GM12878 (cell line): ENCODE results near the gene GPR4. TPM values are rescaled to one million over a fixed set of nuclear protein-coding genes. Genes with fewer than 3 reads are reported as not detected.

Source experiments
- ATAC-seq: fragments of 200-7000 bp; cut with Tn5 transposase; 3 replicates; pipeline ENCODE4 v1.9.1; 2020; ENCODE audit warnings: mild to moderate bottlenecking, moderate library complexity
- BruUV-seq: library from RNA; stranded (reverse); fragments of 400-500 nt; replicated peaks from 2 replicates; lab custom pipeline; 2021; lab: Mats Ljungman, UMichigan
- CTCF ChIA-PET: fragments of 300-600 bp; sonication (Branson Sonifier 250); formaldehyde crosslinking; extraction: SDS; loops from one replicate; lab custom pipeline; 2021; ENCODE audit warnings: inconsistent platforms; lab: Yijun Ruan, JAX
- POLR2A ChIA-PET: fragments of 350-600 bp; formaldehyde crosslinking; extraction: SDS; loops from one replicate; lab custom pipeline; 2021; ENCODE audit warnings: inconsistent platforms; lab: Charles Lee
- RAD21 ChIA-PET: fragments of 300-600 bp; sonication (Branson Sonifier 250); formaldehyde crosslinking; loops from one replicate; lab custom pipeline; 2023; ENCODE audit warnings: antibody characterized with exemption; ENCODE audit not compliant: unreplicated experiment; lab: Charles Lee
- SMC1A ChIA-PET: fragments of 300-600 bp; sonication (Branson Sonifier 250); formaldehyde crosslinking; loops from one replicate; lab custom pipeline; 2023; ENCODE audit not compliant: unreplicated experiment, uncharacterized antibody; lab: Charles Lee
- DNase-seq: peaks from one replicate; pipeline ENCODE4 v3.0.0-alpha.2; 2011; ENCODE audit warnings: low read depth, low spot score
- FAIRE-seq: peaks from 3 replicates; lab custom pipeline; 2011; peaks lifted over from hg19 to GRCh38; lab: Jason Lieb, UNC
- H2AFZ ChIP-seq: 2 replicates; pipeline ENCODE4 v1.6.0; 2011; ENCODE audit warnings: low read depth, low read length, control low read depth; ENCODE audit not compliant: control insufficient read depth
- H3K27ac ChIP-seq: 2 replicates; pipeline ENCODE4 v1.5.1; 2011; ENCODE audit warnings: control low read depth; ENCODE audit not compliant: control insufficient read depth, insufficient read depth
- H3K27me3 ChIP-seq, 2 experiments: replicated peaks in 1 of 2; 2 replicates each; pipeline versions ENCODE4 v1.6.0 to v1.6.1; 2011; ENCODE audit warnings: low read length in 1 of 2; ENCODE audit not compliant: control insufficient read depth in 2 of 2, insufficient read depth in 2 of 2
- H3K36me3 ChIP-seq, 2 experiments: 2 replicates each; pipeline ENCODE4 v1.5.1; 2011; ENCODE audit warnings: low read length in 1 of 2; ENCODE audit not compliant: control insufficient read depth in 2 of 2, insufficient read depth in 2 of 2
- H3K4me1 ChIP-seq: 2 replicates; pipeline ENCODE4 v1.6.1; 2011; ENCODE audit warnings: mild to moderate bottlenecking, low read length, moderate library complexity, mixed read lengths; ENCODE audit not compliant: control insufficient read depth, insufficient read depth
- H3K4me2 ChIP-seq: 2 replicates; pipeline ENCODE4 v1.6.0; 2011; ENCODE audit warnings: control low read depth; ENCODE audit not compliant: control insufficient read depth, insufficient read depth
- H3K4me3 ChIP-seq: fragments of 200-600 bp; sonication (generic); 2 replicates; pipeline ENCODE4 v1.5.1; 2016
- H3K79me2 ChIP-seq: 2 replicates; pipeline ENCODE4 v1.6.0; 2011; ENCODE audit warnings: low read length; ENCODE audit not compliant: control insufficient read depth, insufficient read depth
- H3K9ac ChIP-seq: 2 replicates; pipeline ENCODE4 v1.8.0; 2011; ENCODE audit warnings: low read length, control low read depth, mixed read lengths; ENCODE audit not compliant: control insufficient read depth, insufficient read depth
- H3K9me3 ChIP-seq: replicated peaks from 3 replicates; pipeline ENCODE4 v1.5.1; 2011; ENCODE audit warnings: mild to moderate bottlenecking, low read length; ENCODE audit not compliant: control insufficient read depth, insufficient read depth
- H4K20me1 ChIP-seq: 2 replicates; pipeline ENCODE4 v1.6.0; 2011; ENCODE audit not compliant: control insufficient read depth, insufficient read depth
- BCL11A ChIP-seq: IDR thresholded peaks from 2 replicates; pipeline ENCODE4 v1.6.1; 2011; ENCODE audit warnings: low read depth, low read length
- BCL3 ChIP-seq: IDR thresholded peaks from 2 replicates; pipeline ENCODE4 v1.6.1; 2011; ENCODE audit warnings: borderline replicate concordance, low read depth, mild to moderate bottlenecking, moderate library complexity, low read length; ENCODE audit not compliant: insufficient read depth, poor library complexity, severe bottlenecking
- E4F1 ChIP-seq: fragments of 450-650 bp; IDR thresholded peaks from 2 replicates; pipeline ENCODE4 v1.6.1; 2018; ENCODE audit warnings: borderline replicate concordance, mild to moderate bottlenecking; ENCODE audit not compliant: partially characterized antibody
- EZH2 ChIP-seq: IDR thresholded peaks from 2 replicates; pipeline ENCODE4 v1.6.1; 2012; ENCODE audit warnings: low read depth, mild to moderate bottlenecking, control low read depth, inconsistent platforms, low read length, borderline replicate concordance; ENCODE audit not compliant: control insufficient read depth
- MEF2A ChIP-seq: IDR thresholded peaks from 2 replicates; pipeline ENCODE4 v1.6.1; 2011; ENCODE audit warnings: low read depth, mild to moderate bottlenecking, low read length, moderate library complexity; ENCODE audit not compliant: insufficient read depth
- SIX5 ChIP-seq: IDR thresholded peaks from 2 replicates; pipeline ENCODE4 v1.6.1; 2011; ENCODE audit warnings: mild to moderate bottlenecking, low read depth, low read length, moderate library complexity; ENCODE audit not compliant: severe bottlenecking
- SMAD1 ChIP-seq: fragments of 450-650 bp; IDR thresholded peaks from 2 replicates; pipeline ENCODE4 v1.6.1; 2018; ENCODE audit warnings: mild to moderate bottlenecking, low read depth; ENCODE audit not compliant: partially characterized antibody
- SREBF1 ChIP-seq: IDR thresholded peaks from 2 replicates; pipeline ENCODE4 v1.6.1; 2012; ENCODE audit warnings: mild to moderate bottlenecking, low read length
- USF1 ChIP-seq: IDR thresholded peaks from 2 replicates; pipeline ENCODE4 v1.6.1; 2011; ENCODE audit warnings: borderline replicate concordance, low read depth, mild to moderate bottlenecking, moderate library complexity, mixed read lengths, low read length; ENCODE audit not compliant: insufficient read depth; ENCODE audit errors: extremely low read length
- ZNF592 ChIP-seq: fragments of 450-650 bp; IDR thresholded peaks from 2 replicates; pipeline ENCODE4 v1.6.1; 2017; ENCODE audit warnings: mild to moderate bottlenecking, moderate library complexity
- WGBS: methylation state at CpG from one replicate; pipeline ENCODE4 v1.1.6; 2016; ENCODE audit warnings: low lambda C conversion rate; ENCODE audit not compliant: insufficient replicate concordance, insufficient coverage; ENCODE audit errors: missing lambda C conversion rate; 5-methylcytosine and 5-hydroxymethylcytosine counted together
- in situ Hi-C: fragments of 300-500 bp; cut with MboI; formaldehyde crosslinking; loops from 9 replicates; pipeline ENCODE4 v1.14.3; 2018; ENCODE audit warnings: mixed read lengths
- intact Hi-C: fragments of 100-400 bp; cut with micrococcal nuclease; formaldehyde crosslinking; loops from one replicate; pipeline ENCODE4 v1.14.2; 2022; ENCODE audit not compliant: unreplicated experiment
- polyA plus RNA-seq, 11 experiments: library from polyadenylated mRNA; depleted of rRNA in 4 of 11; unstranded in 6 of 11; stranded (reverse) in 5 of 11; fragments of >200 nt; fragmentation: Nextera tagmentation in 4 of 11; fragmentation: Illumina TruSeq in 1 of 11; extraction: Ambion mirVana in 4 of 11; extraction: Trizol in 1 of 11; gene quantifications; 1 replicate in 1 of 11; 2 replicates in 10 of 11; pipeline versions ENCODE4 v1.2.1 to v1.2.3, GENCODE V29; 2011 to 2016; ENCODE audit warnings: inconsistent platforms in 2 of 11, missing spikeins in 2 of 11, low read depth in 1 of 11
- total RNA-seq, 4 experiments: library from RNA; depleted of rRNA in 3 of 4; stranded (reverse); fragments of >200 nt in 3 of 4; fragmentation: Illumina TruSeq in 1 of 4; extraction: Trizol in 1 of 4; gene quantifications; 2 replicates each; pipeline versions ENCODE4 v1.2.1 to v1.2.3, GENCODE V29; 2013 to 2021
- TF ChIP-seq, protein P1 (sequence below): fragments of 450-650 bp; IDR thresholded peaks from 2 replicates; pipeline ENCODE4 v1.6.1; 2017; ENCODE audit warnings: mild to moderate bottlenecking

Gene GPR4
- total and polyA plus RNA-seq, 10 of the 15 experiments (the other 5 are each of a cell fraction or from before 2014, with no cell fraction given): not detected

- Histone ChIP-seq H2AFZ (no peak overlapping the region), H3K9me3 (no peaks in the 10 kb centered on the region; the same call in 2 of the 3 replicates), H3K27ac (no peak overlapping the region), H4K20me1 (no peaks in the 10 kb centered on the region), H3K4me3 (no peak overlapping the region), H3K4me2 (no peak overlapping the region), H3K4me1 (peaks cover 11% of the 10 kb centered on the region), H3K9ac (no peak overlapping the region), H3K27me3 (no peaks in the 10 kb centered on the region), H3K79me2 (no peaks in the 10 kb centered on the region), H3K36me3 (peaks cover 1 to 18% of the 10 kb centered on the region in 2 experiments; a peak in 3 of 4 replicates)
- in situ Hi-C loops (no loop called here), intact Hi-C loops (no loop called here)
- BruUV-seq: no TSS peak
- ATAC-seq (no peak), FAIRE-seq (no peak), DNase-seq (no peak)
- ChIA-PET SMC1A (no interaction called here), CTCF (interaction anchor here (1.0 kb wide), 1 partner anchor 33 kb away, joined by 4 read pairs; no protein-coding TSS in a partner anchor), POLR2A (no interaction called here), RAD21 (interaction anchor here (4.3 kb wide), 1 partner anchor 33 kb away, joined by 29 read pairs; no protein-coding TSS in a partner anchor)
- 91% methylated on average over 6 of the region's 6 CpGs for WGBS
- TF ChIP-seq BCL3 (no peak), E4F1 (no peak), ZNF592 (no peak), EZH2 (no peak), USF1 (no peak), SMAD1 (no peak), SIX5 (no peak), MEF2A (no peak), SREBF1 (no peak), BCL11A (no peak)
- TF ChIP-seq, protein P1, sequence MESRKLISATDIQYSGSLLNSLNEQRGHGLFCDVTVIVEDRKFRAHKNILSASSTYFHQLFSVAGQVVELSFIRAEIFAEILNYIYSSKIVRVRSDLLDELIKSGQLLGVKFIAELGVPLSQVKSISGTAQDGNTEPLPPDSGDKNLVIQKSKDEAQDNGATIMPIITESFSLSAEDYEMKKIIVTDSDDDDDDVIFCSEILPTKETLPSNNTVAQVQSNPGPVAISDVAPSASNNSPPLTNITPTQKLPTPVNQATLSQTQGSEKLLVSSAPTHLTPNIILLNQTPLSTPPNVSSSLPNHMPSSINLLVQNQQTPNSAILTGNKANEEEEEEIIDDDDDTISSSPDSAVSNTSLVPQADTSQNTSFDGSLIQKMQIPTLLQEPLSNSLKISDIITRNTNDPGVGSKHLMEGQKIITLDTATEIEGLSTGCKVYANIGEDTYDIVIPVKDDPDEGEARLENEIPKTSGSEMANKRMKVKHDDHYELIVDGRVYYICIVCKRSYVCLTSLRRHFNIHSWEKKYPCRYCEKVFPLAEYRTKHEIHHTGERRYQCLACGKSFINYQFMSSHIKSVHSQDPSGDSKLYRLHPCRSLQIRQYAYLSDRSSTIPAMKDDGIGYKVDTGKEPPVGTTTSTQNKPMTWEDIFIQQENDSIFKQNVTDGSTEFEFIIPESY: no peak
These were observed 6.9 kb upstream of the GPR4 start for GRCh38 chr19:45608948-45609347.
